GM18499 (cell line): Measurements from ENCODE around the gene GOLGA6L10.
"Not testable (repeated sequence)": the region's sequence is repeated elsewhere in the genome, so short reads cannot be mapped to it uniquely, and the experiment has no call there.

Experiments
- ATAC-seq: cut with Tn5 transposase; IDR thresholded peaks from one replicate; pipeline ENCODE4 v1.9.1; 2021; ENCODE audit warnings: moderate number of reproducible peaks; ENCODE audit not compliant: insufficient read depth, unreplicated experiment

The GOLGA6L10 gene

GRCh38 chr15:82349375-82349774, at the start of gene GOLGA6L10:
TSS of gene GOLGA6L10 (minus strand) at chr15:82349475. CDS start at chr15:82349375, 100 bp downstream.
- ATAC-seq: not testable (repeated sequence)

- no peak for ATAC-seq
Observed at GRCh38 chr15:82398785-82399184, 49.5 kb upstream of the GOLGA6L10 start.

DNA sequence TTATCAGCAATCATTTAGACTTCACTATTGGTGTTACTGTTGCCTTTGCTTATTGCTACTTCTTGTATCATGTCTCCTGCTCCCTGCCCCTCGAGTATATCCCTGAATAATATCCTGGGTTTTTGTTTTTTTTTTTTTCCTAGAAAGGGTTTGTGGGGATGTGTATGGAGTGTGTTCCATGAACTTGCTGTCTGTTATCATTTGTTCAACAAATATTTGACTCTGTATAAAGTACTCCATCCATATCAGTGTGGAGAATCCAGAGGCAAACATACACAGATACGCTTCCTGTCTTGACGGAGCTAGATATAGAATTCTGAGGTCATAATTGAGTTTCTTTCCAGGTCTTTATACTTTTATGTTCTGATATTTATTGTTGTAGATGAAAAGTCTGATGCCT, 48.5 kb upstream of the GOLGA6L10 start:
- no peak for ATAC-seq

- not testable (repeated sequence) for ATAC-seq
Observed at GRCh38 chr15:82395788-82396187, 46.5 kb upstream of the GOLGA6L10 start.

DNA sequence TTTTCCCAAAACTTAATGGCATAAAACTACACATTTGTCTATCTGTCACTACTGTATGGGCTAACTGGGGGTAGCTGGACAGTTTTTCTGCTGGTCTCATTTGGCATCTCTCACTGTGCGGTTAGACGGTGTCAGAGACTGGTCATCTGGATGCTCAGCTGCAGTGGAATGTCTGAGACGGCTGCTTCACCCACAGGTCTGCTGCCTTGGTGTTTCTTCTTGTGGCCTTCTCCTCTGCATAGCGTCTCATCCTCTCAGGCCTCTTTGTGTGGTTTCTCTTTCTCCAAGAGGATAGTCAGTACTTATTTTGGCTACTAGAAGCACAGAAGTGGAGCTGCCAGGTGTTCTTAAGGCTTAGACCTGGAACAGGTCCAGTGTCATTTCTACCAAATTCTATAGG, 44.4 kb upstream of the GOLGA6L10 start:
- ATAC-seq: no peak

GRCh38 chr15:82392077-82392476, 42.8 kb upstream of the GOLGA6L10 start:
- ATAC-seq: not testable (repeated sequence)

- ATAC-seq: not testable (repeated sequence)
Observed at GRCh38 chr15:82390152-82390551, 40.9 kb upstream of the GOLGA6L10 start.

DNA sequence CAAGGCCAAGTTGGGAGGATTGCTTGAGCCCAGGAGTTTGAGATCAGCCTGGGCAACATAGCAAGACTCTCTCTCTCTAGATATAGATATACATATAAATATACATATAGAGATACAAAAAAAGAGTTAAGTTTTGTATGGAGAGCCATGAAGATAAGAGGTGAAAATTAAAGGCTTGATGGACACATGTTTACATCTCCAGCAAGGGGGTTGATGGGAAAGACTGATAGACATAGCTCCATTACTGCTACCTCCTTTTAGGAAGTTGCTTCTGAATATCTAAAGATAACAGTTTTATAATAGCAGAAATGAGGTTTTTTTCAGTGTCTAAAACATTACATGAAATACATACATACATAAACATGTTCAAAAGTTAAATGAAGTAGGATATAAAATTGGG, 37.9 kb upstream of the GOLGA6L10 start:
- not testable (repeated sequence) for ATAC-seq

DNA sequence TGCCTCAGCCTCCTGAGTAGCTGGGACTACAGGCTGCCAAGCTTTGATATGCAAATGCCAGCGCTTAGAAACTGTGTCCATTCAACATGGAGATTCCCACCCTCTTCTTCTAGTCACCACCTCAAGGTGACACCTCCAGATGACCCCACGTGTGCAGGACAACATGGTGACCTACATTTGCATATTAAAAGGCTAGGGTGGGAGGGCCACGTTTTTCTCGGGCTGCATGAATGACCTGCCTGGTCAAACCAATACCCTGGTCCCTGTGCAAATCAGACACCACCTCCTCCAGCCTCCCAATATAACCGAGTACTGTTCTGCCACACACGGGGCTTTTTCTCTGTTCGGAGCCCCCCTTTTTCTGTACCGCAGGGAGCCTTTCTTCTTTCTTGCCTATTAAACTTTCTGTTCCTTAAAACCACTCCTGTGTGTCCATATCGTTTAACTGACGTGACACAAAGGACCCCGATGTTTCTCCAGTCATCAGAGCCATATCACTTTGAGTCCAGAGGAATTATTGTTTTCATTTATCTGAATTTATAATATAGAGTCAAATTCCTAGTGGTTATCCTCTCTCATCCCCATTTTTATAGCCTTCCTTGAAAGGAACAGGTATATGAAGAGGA, 32.2 kb upstream of the GOLGA6L10 start:
- ATAC-seq: not testable (repeated sequence)

GRCh38 chr15:82379552-82379951, 30.3 kb upstream of the GOLGA6L10 start:
- not testable (repeated sequence) for ATAC-seq

- not testable (repeated sequence) for ATAC-seq
Observed at GRCh38 chr15:82373661-82374060, 24.4 kb upstream of the GOLGA6L10 start.

- ATAC-seq: no peak
Observed at GRCh38 chr15:82371656-82372055, 22.4 kb upstream of the GOLGA6L10 start.

DNA sequence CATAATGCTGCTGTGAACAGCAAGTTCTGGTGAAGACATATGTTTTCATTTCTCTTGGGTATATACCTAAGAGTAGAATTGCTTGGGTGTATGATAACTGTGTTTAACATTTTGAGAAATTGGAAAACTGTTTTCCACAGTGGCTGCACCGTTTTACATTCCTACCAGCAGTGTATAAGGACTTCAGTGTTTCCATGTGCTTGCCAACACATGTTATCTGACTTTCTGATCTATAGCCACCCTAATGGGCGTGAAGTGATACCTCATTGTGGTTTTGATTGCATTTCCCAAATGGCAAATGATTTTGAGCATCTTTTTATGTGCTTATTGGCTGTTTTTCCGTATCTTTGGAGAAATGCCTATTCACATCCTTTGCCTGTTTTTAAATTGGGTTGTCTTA, 18.5 kb upstream of the GOLGA6L10 start:
- ATAC-seq: not testable (repeated sequence)

DNA sequence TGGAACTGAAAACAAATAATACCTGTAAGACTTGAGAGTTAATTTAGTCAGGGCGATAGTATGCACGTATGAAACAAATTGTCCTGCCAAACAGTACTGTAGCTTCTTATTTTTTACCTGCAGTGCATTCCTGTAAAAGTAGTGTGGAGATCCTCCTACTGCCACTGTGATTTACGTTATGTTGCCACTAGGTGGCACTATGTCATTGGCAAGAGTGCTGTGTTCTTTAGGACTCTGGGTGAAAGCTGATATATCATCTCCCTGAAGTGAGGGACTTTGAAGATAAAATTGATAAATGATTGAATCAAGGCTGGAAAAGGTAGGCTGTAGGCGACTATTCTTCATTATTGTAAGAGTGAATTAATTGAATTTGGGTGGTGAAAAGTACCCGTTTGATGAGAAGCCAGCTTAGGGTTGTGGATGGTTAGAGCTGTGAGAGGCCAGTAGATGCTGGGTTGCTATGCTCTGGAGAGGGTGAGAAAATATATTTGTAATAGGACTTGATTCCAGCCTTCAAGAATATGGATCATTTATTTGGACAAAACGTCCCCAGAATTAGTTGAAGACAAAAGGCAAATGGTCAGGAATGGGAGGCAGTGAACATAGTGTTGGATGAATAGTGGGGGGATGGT, 16.5 kb upstream of the GOLGA6L10 start:
- ATAC-seq: not testable (repeated sequence)

GRCh38 chr15:82364548-82364947, 15.3 kb upstream of the GOLGA6L10 start:
- not testable (repeated sequence) for ATAC-seq

GRCh38 chr15:82362790-82363189, 13.5 kb upstream of the GOLGA6L10 start:
- not testable (repeated sequence) for ATAC-seq

- not testable (repeated sequence) for ATAC-seq
Observed at GRCh38 chr15:82360618-82361017, 11.3 kb upstream of the GOLGA6L10 start.

GRCh38 chr15:82355055-82355454, 5.8 kb upstream of the GOLGA6L10 start:
- not testable (repeated sequence) for ATAC-seq

GRCh38 chr15:82354546-82354945, 5.3 kb upstream of the GOLGA6L10 start:
- not testable (repeated sequence) for ATAC-seq

- ATAC-seq: not testable (repeated sequence)
Observed at GRCh38 chr15:82347645-82348044, 1.6 kb downstream of the GOLGA6L10 start.

DNA sequence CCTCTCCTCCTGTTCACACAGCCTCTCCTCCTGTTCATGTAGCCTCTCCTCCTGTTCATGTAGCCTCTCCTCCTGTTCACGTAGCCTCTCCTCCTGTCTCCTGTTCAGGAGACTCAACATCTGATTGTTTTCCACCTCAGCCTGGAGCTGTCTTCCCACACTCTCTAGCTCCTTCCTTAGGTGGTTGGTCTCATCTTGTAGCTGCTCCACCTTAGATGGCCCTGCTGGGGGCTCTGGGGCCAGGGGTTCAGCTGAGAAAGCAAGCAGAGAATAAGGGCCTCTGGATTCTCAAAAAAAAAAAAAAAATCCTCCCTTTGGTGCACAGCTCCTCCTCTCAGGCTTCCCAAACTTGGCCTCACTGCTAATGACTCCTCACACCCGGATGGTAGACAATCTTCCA, 4.1 kb downstream of the GOLGA6L10 start:
- not testable (repeated sequence) for ATAC-seq

DNA sequence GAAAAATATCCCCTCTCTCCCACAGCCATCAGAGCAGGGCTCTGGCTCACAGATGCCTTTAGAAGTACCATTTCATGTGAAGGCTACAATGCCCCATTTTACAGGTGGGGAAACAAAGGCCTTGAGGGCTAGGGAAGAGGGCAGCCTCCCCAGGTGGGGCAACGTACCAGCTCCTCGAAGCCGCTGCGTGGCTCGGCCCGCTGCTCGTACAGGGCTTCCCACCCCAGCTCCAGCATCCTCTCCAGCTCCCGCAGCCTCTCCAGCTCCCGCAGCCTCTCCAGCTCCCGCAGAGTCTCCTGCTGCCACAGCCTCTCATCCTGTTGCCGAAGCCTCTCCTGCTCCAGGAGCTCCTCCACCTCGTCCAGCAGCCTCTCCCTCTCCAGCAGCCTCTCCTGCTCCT, 4.9 kb downstream of the GOLGA6L10 start:
- ATAC-seq: not testable (repeated sequence)
